Measurements from ENCODE around the gene MAGEF1. TPM values are rescaled to one million over a fixed set of nuclear protein-coding genes. Genes with fewer than 3 reads are reported as not detected.

The MAGEF1 gene
- total RNA-seq, 1 experiment from 2014 or later = 55.4 TPM

DNA sequence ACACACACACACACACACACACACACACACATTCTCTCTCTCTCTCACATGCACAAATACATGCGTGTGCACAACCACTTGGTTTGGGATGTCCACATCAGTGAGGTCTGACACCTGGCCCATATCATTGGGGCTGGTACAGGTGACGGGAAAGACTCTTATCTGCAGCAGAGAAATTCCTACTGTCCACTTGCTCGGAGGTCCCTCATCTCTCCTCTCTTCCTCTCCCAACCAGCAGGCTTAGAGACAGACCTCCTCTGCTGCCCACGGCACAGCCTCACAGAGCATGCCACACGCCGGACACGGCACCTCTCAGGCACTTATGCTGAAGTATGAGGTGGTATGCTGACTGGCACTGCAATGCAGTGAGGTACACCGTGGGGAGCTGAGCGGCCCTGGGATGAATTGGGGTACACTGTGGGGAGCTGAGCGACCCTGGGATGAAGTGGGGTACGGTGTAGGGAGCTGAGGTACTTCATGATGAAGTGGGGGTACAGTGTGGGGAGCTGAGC lies 41.7 kb downstream of the MAGEF1 start:
- no peak for DNase-seq (ENCODE audit: low spot score)

- no peak for DNase-seq (ENCODE audit: low spot score)
Observed at GRCh38 chr3:184669578-184669977, 42.3 kb downstream of the MAGEF1 start.

DNA sequence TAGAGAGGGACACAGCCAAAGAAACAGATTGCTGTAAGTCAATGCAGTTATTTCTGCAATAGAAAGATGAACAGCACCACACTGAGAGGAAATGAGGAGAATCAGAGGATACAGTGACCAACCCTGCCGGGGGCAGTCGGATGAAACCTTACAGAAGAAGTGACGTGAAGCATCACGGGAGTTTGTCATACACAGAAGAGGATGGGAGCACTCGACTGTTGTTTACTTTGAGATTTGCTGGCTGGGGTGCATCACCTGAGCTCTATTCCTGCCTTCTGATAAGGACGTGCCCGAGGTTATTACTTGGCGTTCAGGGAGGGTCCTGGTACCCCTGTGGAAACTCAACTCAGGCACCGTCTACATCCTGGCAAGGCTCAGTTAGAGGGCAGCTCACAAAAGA lies 45.4 kb downstream of the MAGEF1 start:
- no peak for DNase-seq (ENCODE audit: low spot score)

DNA sequence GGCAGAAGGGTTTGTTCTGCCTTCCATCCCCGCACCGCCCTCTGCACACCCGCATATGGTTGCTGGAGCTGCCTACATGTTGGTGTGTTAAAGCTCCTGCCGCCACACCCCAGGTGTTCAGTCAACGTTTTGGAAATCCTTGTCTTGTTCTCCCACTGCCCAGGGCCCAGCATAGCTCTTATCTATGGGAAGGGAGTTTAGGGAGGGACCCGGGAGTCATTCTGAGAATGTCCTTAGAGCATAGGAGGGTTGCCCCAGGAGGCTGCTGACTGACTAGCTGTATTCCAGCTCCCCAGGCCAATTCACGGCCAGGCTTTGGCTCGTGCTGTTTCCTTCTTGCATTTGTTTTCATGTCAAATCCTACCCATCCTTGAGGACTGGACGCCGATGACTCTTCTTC lies 46.8 kb downstream of the MAGEF1 start:
- DNase-seq (ENCODE audit: low spot score) = no peak

- DNase-seq (ENCODE audit: low spot score) = no peak
Observed at GRCh38 chr3:184663756-184664155, 48.1 kb downstream of the MAGEF1 start.

DNA sequence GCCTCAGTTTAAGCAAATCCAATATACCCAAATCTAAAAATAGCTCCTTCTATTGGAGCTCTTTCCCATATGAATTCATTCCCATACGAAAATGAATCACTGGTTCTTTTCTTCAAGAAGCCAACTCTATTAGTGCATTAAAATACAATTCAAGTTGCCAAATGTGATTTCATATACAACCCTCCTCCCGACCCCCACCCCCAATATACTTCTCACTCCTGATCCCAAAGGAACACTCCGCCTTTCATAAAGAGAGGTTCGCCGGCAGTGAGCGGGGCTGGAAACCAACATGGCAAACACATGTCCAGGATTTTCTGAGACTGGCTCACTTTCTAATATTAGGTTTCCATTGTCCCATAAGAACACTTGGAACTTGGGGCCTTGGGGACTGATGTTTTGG lies 48.5 kb downstream of the MAGEF1 start:
- no peak for DNase-seq (ENCODE audit: low spot score)

GRCh38 chr3:184662187-184662586 lies 49.7 kb downstream of the MAGEF1 start:
- DNase-seq (ENCODE audit: low spot score) = no peak

GRCh38 chr3:184660931-184661330 lies 50.9 kb downstream of the MAGEF1 start:
- no peak for DNase-seq (ENCODE audit: low spot score)

Other genes with a start within 250 kb of the MAGEF1 start
- 1.0 and 2.0 TPM in 2 replicates for gene EPHB3, start 150.3 kb downstream of the MAGEF1 start, total RNA-seq (2014; rRNA removed; shearing (Covaris generic))
- gene VPS8, start 100.1 kb upstream of the MAGEF1 start, total RNA-seq (2014; rRNA removed; shearing (Covaris generic)) = 37.8 and 47.1 TPM in 2 replicates